Breast epithelium (tissue), 4 donors: Measurements from ENCODE around the gene NOSIP. TPM values are rescaled to one million over a fixed set of nuclear protein-coding genes. Genes with fewer than 3 reads are reported as not detected.

Experiments used
- DNase-seq, 2 donors: peaks; one replicate each; pipeline ENCODE4 v3.0.0-alpha.2; 2019; ENCODE audit warnings: low spot score in 2 of 2
- H3K27ac ChIP-seq, 2 donors: fragments of 200-600 bp; sonication (generic) in 1 of 2; one replicate each; pipeline ENCODE4 v1.5.1; 2016 to 2019; ENCODE audit warnings: mild to moderate bottlenecking in 1 of 2
- H3K27me3 ChIP-seq, 2 donors: fragments of 200-600 bp; sonication (generic) in 1 of 2; one replicate each; pipeline versions ENCODE4 v1.5.1 to v1.6.0; 2017 to 2019; ENCODE audit warnings: control low read depth in 1 of 2, mild to moderate bottlenecking in 1 of 2
- H3K36me3 ChIP-seq: fragments of 200-600 bp; one replicate; pipeline ENCODE4 v1.5.1; 2019
- H3K4me1 ChIP-seq, 2 donors: fragments of 200-600 bp; sonication (generic); one replicate each; pipeline ENCODE4 v1.5.1; 2016 to 2019; ENCODE audit warnings: control low read depth in 1 of 2
- H3K4me3 ChIP-seq, 3 donors: fragments of 200-600 bp; sonication (generic); 1 replicate in 2 of 3; 2 replicates in 1 of 3; pipeline ENCODE4 v1.5.1; 2016 to 2019; ENCODE audit warnings: mild to moderate bottlenecking in 3 of 3, moderate library complexity in 2 of 3
- H3K9me3 ChIP-seq, 2 donors: fragments of 200-600 bp; sonication (generic) in 1 of 2; one replicate each; pipeline ENCODE4 v1.5.1; 2016 to 2019; ENCODE audit warnings: control low read depth in 1 of 2
- CTCF ChIP-seq, 3 donors: fragments of 450-650 bp; IDR thresholded peaks; one replicate each; pipeline ENCODE4 v1.5.1; 2016 to 2017; ENCODE audit warnings: antibody characterized with exemption in 3 of 3, mild to moderate bottlenecking in 3 of 3, moderate library complexity in 3 of 3
- POLR2A ChIP-seq: fragments of 450-650 bp; IDR thresholded peaks from one replicate; pipeline ENCODE4 v1.6.1; 2016; ENCODE audit warnings: antibody characterized with exemption, mild to moderate bottlenecking, moderate library complexity
- POLR2AphosphoS5 ChIP-seq, 3 donors: sonication (generic); formaldehyde crosslinking; IDR thresholded peaks; one replicate each; pipeline ENCODE4 v1.6.1; 2017; ENCODE audit warnings: antibody characterized with exemption in 3 of 3
- intact Hi-C: fragments of 100-400 bp; cut with DNase I; formaldehyde crosslinking; loops from one replicate; pipeline ENCODE4 v1.15.1; 2023; ENCODE audit warnings: low total_unique reads
- total RNA-seq, 3 donors: library from RNA; depleted of rRNA; stranded (reverse); fragments of >200 nt; gene quantifications; one replicate each; pipeline ENCODE4 v1.1.0, GENCODE V29; 2016

NOSIP gene
- total RNA-seq, 3 donors from 2014 or later = 54.7 to 60.0 (median 57.4) TPM

- intact Hi-C loops = loop anchor here (5.0 kb wide), 1 partner anchor 35 kb away; no protein-coding TSS in a partner anchor
- TF ChIP-seq POLR2A = no peak
- no peak for TF ChIP-seq CTCF (IDR thresholded peaks at IDR 0.05)
- no peak for TF ChIP-seq POLR2AphosphoS5 (IDR thresholded peaks at IDR 0.05)
- H3K27ac ChIP-seq = no peak overlapping the region
Measured at GRCh38 chr19:49552749-49553148, 27.6 kb downstream of the NOSIP start.

GRCh38 chr19:49551531-49551930 lies 28.8 kb downstream of the NOSIP start:
- Histone ChIP-seq H3K36me3 (peaks cover 3% of the 10 kb centered on the region), H3K9me3 (no peaks in the 10 kb centered on the region), H3K27ac (no peak overlapping the region), H3K4me3 (no peak overlapping the region), H3K27me3 (no peaks in the 10 kb centered on the region), H3K4me1 (no peaks in the 10 kb centered on the region)
- DNase-seq = no peak
- no peak for TF ChIP-seq POLR2AphosphoS5 (IDR thresholded peaks at IDR 0.05)
- TF ChIP-seq POLR2A = no peak
- TF ChIP-seq CTCF (IDR thresholded peaks at IDR 0.05) = no peak
- intact Hi-C loops = loop anchor here (5.0 kb wide), 1 partner anchor 34 kb away; no protein-coding TSS in a partner anchor

More at GRCh38 chr19:49552749-49553148, 27.6 kb downstream of the NOSIP start:
- Histone ChIP-seq H3K9me3 (no peaks in the 10 kb centered on the region), H3K4me3 (no peak overlapping the region), H3K36me3 (peaks cover 5% of the 10 kb centered on the region), H3K27me3 (no peaks in the 10 kb centered on the region), H3K4me1 (no peaks in the 10 kb centered on the region)
- no peak for DNase-seq

GRCh38 chr19:49549045-49549444 lies 31.3 kb downstream of the NOSIP start:
- intact Hi-C loops = no loop called here
- DNase-seq = no peak
- no peaks in the 10 kb centered on the region for H3K36me3 ChIP-seq
- no peaks in the 10 kb centered on the region for H3K4me1 ChIP-seq
- no peak overlapping the region for H3K4me3 ChIP-seq
- TF ChIP-seq POLR2AphosphoS5 (IDR thresholded peaks at IDR 0.05) (no peak), CTCF (IDR thresholded peaks at IDR 0.05) (no peak), POLR2A (no peak)
- no peaks in the 10 kb centered on the region for H3K9me3 ChIP-seq
- H3K27ac ChIP-seq = no peak overlapping the region
- no peaks in the 10 kb centered on the region for H3K27me3 ChIP-seq

- Histone ChIP-seq H3K9me3 (no peaks in the 10 kb centered on the region), H3K4me1 (no peaks in the 10 kb centered on the region), H3K36me3 (no peaks in the 10 kb centered on the region), H3K27me3 (no peaks in the 10 kb centered on the region), H3K27ac (no peak overlapping the region), H3K4me3 (no peak overlapping the region)
- no peak for TF ChIP-seq POLR2A
- no peak for TF ChIP-seq POLR2AphosphoS5 (IDR thresholded peaks at IDR 0.05)
- peak; percentile 90 to 91 (median 90) for TF ChIP-seq CTCF (IDR thresholded peaks at IDR 0.05)
- intact Hi-C loops = no loop called here
- DNase-seq = peak in 1 of 2 donors; percentile 68
Measured at GRCh38 chr19:49546825-49547565, 33.4 kb downstream of the NOSIP start.

GRCh38 chr19:49544154-49544553 lies 36.2 kb downstream of the NOSIP start:
- Histone ChIP-seq H3K27me3 (no peaks in the 10 kb centered on the region), H3K36me3 (no peaks in the 10 kb centered on the region), H3K4me3 (no peak overlapping the region), H3K9me3 (no peaks in the 10 kb centered on the region), H3K27ac (no peak overlapping the region), H3K4me1 (no peaks in the 10 kb centered on the region)
- no peak for DNase-seq
- intact Hi-C loops = no loop called here
- no peak for TF ChIP-seq POLR2AphosphoS5 (IDR thresholded peaks at IDR 0.05)
- TF ChIP-seq CTCF (IDR thresholded peaks at IDR 0.05) = no peak
- no peak for TF ChIP-seq POLR2A
